ENCODE data around the gene CHRM2. TPM values are rescaled to one million over a fixed set of nuclear protein-coding genes. Genes with fewer than 3 reads are reported as not detected.
"Not testable (repeated sequence)": the region's sequence is repeated elsewhere in the genome, so short reads cannot be mapped to it uniquely, and the experiment has no call there.

CHRM2 gene
- 4.2 TPM for polyA plus RNA-seq (ENCODE audit: insufficient read length)
- long read RNA-seq, donor 1 = 0 reads
- long read RNA-seq, donor 2, partial matches to known transcripts = 0 of 1 reads
- long read RNA-seq, donor 2, other reads (novel, unspliced or antisense) = 0 of 1 reads
- long read RNA-seq, donor 3 = 0 reads
- long read RNA-seq, donor 4 = 0 reads
- long read RNA-seq, donor 5 = 0 reads
- long read RNA-seq, donor 6 = 0 reads
- long read RNA-seq, donor 7 = 0 reads
- long read RNA-seq, donor 8 = 0 reads

DNA sequence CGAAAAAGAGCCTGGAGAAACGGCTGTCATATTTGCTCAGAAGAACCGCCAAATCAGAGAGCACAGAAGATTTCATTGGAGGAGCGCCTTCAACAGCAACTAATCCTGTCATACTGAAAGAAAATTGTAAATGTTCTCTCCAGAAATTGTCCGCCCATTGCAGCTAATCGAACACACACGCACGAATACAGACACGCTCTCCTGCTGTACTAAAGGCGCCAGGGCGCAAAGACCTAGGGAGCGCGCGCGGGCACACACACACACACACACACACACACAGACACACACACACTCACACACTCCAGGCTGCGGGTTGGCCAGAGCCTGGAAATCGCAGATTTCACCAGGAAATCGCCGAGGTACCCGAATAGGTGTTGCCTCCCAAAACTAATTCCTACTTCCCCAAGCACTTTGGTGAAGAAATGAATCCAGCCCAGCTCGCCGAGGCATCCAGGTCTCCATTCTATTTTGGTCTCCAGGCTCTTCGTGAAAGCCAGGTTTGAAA, at the start of gene CHRM2:
CHRM2 (plus strand) TSS at position 157 of the 505 bp plus-strand sequence. CDS start 146,214 bp downstream, outside the sequence.
- DNase-seq = no peak

DNA sequence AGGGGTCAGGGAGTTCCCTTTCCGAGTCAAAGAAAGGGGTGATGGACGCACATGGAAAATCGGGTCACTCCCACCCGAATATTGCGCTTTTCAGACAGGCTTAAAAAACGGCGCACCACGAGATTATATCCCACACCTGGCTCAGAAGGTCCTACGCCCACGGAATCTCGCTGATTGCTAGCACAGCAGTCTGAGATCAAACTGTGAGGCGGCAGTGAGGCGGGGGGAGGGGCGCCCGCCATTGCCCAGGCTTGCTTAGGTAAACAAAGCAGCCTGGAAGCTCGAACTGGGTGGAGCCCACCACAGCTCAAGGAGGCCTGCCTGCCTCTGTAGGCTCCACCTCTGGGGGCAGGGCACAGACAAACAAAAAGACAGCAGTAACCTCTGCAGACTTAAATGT, 37.1 kb upstream of the CHRM2 start:
- not testable (repeated sequence) for DNase-seq

DNA sequence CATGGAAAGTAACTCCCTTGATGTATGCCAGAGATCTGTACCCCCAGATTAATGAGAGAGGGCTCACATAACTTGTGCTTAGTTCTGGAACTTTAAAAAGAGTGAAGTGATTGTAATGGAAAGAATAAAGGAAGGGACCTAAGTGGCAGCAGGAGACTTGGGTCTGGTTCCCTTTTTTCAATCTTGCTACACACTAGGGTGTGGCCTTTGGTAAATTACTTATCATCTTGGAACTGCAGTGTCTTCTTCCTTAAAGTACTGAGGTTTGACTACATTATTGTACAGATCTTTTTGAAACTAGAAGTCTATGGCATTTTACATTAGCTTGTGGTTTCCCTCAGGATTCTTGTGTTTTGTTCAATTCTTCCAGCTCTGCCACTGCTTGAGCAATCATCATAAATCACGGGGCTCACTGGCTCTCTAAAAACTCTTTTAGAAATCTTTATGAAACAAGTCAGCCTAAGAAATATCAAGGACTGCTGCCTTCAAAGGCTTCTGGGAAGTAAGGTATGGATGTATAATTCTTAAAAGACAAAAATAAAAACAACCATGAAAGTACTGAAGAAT, 22.5 kb upstream of the CHRM2 start:
- DNase-seq = no peak

DNA sequence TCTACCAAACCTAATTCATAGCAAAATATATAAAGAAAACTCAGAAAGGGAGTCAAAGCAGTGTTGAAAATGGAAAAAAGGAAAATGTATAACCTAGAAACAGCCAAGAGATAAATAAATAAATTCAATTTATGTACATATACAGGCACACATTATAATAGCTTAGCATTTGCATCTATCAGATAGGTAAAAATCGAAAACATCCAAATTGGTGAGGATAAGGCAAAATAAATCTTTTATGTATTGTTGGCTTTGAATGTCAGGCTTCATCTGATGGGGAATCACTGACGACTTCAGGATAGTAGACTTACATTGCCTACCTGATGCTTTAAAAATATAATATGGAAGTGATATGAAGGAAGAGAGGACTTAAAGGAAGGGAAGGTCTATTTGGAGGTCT, 20.6 kb upstream of the CHRM2 start:
- no peak for DNase-seq

DNA sequence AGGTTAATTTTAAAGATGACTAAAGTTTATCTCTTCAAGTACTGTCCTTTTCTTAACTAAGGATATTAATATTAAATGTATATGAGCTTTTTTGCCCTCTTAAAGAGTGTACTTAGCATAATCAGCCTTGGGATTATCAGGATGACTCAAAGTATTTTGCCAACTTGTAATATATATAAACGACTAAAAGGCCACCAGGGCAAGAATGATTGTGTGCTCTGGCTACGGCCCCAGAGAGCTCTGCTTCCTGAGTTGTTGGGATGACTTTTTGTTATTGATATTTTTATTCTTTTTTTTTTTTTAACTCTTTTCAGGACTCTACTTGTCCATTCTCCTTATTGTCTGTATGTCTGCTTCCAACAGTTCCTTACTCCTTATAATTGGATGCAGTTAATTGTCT, 14.8 kb upstream of the CHRM2 start:
- DNase-seq = no peak

DNA sequence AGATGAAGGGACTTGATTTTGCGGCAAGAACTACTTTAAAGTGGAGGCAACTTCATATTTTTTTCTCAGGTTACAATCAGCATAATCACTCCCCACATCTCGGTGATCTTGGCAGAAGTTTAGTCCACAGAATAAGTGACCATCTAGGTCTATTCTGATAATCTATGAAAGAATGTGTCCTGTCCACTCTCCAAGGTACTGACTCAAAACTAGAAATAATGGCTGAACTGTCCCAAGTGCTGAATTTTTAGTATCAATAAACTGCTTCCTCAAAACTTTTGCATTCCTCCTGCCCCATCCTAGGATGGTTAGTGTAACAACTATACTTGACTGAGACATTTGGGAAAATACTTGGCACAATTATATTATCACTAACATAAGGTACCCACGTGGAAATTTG, 10.9 kb upstream of the CHRM2 start:
- peak; percentile 49 for DNase-seq

DNA sequence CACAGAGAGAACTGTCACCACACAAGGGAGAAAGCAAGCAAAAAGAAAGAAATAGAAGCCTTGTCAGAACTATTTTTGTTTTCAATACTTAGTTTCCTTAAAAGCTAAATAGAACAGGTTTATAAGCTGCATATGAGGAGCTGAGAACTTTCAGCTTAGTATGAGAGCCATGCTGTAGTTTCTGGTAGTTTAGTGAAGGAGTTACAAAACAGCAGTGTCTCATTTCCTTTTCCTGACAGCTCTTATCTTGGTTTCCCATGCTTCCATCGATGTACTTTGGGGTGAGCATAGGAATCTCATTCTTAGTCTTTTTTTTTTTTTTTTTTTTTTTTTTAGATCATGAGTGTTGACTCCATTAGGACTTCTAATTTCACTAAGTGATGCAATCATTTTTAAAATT, 8.6 kb upstream of the CHRM2 start:
- no peak for DNase-seq

DNA sequence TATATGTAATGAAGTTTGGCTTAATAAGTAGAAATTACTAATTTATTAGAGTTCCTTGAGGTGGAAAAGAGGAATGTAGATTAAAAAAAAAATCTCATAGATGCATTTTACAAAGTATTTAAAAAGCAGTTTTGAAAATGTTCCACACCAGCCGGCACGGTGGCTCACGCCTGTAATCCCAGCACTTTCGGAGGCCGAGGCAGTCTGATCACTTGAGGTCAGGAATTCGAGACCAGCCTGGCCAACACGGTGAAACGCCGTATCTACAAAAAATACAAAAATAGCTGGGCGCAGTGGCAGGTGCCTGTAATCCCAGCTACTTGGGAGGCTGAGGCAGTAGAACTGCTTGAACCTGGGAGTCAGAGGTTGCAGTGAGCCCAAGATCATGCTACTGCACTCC, 3.2 kb upstream of the CHRM2 start:
- no peak for DNase-seq

DNA sequence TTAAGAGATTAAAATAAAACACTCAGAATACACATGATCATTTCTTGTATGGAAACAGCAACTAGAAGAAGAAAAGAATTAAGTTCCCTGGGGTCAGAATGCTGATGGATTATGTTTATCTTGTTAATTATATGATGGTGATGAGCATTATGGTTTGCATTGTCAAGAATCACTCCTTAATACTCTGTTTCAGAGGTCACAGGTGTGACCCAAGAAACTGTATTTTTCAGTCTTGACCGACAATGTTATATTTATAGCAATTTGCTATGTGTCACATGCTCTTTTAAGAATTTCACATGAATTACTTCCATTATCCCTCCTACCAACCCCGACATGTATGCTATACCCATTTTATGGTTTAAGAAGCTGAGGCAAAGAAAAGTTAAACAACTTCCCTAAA, 2.7 kb upstream of the CHRM2 start:
- no peak for DNase-seq

DNA sequence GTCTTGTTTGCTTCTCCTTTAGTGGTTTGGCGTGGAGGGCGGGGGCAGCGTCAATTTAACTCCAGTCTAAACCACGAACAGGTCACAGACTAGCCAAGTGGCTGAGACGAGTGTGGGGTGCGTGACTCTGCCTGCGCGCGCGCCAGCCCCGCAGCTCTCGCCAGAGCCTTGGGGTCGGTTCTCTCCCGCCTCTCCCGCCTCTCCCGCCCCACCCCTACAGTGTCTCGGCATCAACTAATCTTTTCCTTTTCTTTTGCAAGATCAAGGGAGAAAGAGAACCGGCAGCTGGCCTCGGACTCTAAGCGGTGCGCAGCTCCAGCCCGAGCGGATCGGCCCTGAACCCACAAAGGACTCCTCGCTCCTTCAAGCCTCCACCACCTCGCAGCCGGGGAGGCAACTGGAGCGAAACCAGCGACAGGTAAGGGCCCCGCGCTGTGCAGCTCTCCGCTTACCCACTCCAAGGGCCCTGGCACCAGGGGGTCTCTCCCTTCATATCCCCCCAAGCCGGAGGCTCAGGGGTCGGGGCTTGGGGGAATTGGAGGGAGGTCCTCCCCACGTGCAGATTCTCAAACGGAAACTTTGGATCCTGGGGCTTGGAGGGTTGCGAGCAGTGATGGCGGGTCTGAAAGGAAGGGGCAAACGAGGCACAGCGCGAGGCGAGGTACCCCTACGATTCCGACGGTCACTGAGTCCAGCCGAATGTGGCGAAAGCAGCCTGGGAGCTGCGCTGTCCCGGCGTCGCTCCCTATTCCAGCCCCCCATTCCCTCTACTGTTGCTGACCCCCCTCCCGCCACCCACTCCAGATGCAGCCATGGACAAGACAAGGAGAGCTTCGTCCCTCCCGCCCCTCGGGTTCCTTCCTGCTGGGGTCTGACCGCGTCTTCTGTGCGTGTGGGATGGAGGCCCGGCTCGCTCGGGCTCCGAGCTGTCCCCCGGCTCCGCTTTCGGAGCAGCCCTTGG, 829 bp downstream of the CHRM2 start:
- DNase-seq = no peak

DNA sequence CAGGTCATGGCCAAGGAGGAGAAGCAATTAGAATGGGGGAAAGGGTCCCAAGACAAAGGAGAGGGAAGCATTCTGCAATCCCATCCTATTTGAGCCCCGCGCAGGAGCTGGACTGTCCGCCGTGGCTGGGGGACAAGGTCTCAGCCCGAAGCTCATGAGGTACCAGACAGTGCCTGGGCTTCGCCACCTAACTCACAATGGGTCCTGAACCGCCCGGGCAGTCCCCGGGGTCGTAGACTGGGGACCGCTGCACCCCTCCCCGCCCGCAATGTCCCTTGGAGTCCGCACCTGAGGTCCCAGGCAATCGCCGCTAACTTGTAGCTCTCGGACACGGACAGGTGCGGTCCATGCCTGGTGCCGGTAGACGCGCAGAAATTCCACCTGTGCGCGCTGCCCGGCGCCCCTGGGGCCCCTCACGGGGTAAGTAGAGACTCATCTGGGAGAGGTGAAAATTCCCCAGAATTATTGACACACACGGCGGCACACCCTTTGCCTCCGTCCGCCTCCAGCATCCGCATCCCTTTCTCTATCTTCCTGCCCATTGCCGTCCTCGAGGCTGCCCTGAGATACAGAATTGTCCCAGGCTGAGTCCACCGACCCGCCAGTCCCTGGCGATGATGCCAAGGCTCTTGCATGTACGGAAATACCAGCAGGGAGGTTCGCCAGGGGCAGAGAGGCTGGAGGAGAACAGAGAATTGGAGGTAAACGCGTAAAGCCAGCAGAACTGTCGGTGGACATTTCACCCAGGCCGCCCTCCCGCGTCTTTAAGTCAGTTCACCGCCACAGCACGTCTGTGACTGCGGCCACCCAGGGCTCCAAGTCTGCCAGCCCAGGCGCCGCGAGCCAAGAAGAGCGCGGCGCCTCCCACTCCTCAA, 1.8 kb downstream of the CHRM2 start:
- no peak for DNase-seq

DNA sequence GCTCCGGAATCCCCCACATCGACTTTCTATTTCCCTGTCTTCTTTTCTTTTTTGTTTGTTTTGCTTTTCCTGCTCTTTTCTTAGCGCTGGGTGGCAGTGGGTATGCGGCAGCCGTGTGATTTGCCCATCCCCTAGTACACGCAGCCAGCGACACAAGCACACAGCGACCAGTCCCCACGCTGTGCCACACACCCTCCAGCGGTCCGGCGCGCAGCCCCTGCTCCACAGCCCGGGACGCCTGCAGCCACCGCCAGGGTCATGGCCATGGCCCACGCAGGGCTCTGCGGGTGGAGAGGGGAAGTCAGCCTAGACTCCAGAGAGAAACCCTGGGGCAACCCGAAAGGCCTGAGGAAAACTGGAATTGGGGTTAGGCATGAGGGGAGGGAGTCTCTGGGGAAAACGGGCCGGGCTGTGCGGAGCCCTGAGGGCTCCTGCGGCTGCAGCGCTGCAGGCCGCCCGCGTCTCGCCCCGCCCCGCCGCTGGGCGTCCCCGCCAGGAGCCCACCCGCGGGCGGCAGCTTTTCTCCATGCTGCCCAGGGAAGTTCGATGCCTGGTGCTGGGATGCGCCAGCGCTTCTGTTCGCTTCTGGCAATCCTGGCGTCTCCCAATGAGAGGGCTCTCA, 2.5 kb downstream of the CHRM2 start:
- no peak for DNase-seq

DNA sequence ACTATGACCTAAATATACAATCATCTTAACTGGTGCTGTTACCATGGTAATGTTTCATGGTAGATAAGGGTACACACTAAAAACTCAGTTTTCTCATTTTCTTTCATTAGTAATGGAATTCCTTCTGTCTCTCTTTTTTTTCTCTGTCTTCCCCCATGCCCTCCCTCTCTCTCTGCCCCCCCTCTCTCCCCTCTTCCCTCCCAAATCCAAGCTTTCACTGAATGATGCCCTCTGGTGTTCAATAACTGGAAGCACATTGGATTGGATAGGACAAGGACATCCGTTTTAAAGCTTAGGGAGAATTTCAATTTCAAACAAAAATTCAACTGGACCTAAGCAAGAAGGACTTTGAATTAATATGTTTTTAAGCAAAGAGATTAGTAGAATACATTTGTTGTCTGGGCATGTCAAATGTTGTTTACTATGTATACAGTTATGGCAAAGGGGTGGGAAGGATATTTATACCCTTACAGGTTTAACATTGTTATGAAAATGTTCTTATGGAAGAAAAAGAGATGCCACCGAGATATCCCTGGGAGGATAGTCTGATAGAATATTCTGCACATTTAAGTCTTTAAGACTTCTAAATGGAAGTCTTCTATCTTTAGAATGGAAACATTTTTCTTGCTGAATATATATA, 6.1 kb downstream of the CHRM2 start:
- DNase-seq = no peak

DNA sequence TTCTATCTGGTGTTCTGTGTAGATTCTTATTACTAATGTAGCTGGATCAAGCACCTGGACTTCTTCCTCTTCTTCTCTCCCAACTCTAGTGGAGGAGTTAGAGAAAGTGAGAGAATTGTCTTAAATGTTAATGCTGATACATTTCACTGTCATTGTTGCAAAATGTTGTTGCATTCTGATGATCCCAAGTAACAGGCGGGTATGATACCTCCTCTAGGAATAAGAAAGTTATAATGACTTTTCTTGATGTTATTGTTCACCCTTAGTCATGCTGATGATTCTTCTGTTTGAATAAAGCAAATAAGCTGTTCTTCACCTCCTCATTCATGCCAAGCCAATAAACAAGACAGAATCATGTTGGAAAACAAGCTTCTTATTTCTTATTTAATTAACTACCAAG, 9.1 kb downstream of the CHRM2 start:
- no peak for DNase-seq

DNA sequence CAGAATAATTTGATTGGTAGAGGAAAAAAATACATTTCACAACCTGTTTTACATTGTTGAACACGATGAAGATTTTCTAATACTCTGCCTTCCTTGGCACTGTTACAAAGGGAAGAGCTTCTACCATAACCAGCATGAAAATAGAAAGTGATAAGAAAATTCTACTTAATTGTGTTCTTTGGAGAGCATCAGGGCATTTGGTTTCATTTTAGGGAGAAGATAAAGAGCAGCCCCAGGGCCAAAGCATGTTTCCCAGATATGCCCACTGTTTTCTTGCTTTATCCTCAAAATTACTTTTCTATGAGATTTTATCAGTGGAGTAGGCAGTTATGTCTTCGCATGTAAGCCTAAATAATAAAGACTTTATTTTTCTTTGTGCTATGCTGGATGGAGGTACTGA, 9.5 kb downstream of the CHRM2 start:
- no peak for DNase-seq

DNA sequence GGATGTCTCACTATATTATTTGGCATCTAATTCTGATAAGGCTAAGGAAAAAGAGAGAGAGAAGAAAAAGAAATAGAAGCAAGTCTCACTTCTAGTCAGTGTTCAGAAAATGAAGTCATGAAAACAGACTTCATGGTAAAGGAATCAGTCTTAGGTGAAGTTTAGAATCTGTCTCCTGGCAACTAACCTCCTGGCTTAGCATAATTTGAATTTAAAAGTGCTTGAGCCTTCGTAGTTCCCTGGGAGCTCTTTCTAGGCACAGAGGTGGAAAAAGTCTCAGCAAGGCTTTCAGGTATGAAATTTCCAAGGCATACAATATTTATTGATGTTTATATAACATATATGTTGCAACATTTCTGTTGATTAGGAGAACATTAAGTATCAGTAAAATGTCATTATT, 10.4 kb downstream of the CHRM2 start:
- DNase-seq = no peak

DNA sequence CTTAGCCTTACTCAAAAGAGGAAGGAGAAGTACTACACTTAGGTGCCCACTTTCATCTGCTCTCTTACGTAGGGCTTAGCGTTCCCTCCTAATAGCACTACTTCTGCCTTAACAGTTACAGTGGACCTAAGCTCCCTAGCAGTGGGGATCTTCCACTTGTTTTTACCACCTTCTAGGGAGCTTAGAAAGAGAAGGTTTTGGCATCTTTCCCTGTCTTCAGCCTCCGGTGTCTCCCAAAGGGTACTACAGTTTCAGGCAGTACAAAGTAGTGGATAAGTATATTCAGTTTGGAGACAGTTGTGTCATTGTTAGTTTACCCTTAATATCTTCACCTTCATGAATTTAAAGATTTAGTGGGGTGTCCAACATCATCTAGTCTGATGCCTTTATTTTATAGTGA, 14.6 kb downstream of the CHRM2 start:
- no peak for DNase-seq

DNA sequence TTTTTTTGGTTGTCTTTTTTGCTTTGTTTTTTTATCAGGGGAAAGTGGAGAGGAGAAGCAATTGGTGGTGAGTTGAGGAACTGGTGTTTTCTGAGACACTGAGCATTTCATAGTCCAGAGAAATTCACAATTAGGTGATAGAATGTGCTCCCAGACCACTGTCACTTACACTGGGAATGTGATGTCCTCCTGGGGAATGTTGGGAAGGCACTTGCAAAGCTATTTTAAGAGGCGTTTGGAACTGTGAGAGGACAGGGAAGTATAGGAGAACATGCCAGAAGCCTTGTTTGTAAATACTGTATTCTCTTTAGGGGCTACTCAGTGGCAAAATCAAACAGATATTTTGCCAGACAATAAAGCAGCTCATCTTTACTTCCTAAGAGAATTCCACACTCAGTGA, 16.0 kb downstream of the CHRM2 start:
- DNase-seq = no peak

DNA sequence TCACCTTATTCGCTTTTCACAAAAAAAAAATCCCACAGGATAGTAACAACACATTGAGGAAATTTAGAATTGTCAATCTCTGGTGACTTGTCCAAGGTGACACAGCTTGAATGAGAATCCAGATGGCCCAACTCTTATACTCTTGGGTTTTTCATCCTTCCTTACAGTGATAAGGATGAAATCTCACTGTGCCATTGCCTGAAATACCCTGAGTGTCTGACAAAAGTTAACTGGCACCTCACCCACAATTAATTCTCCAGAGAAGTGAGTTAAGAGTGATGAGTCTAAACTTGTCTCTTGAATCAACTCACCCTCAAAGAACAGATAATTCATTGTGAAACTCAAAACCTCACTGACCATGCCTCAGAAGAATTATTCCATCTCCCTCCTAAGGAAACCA, 18.9 kb downstream of the CHRM2 start:
- no peak for DNase-seq

DNA sequence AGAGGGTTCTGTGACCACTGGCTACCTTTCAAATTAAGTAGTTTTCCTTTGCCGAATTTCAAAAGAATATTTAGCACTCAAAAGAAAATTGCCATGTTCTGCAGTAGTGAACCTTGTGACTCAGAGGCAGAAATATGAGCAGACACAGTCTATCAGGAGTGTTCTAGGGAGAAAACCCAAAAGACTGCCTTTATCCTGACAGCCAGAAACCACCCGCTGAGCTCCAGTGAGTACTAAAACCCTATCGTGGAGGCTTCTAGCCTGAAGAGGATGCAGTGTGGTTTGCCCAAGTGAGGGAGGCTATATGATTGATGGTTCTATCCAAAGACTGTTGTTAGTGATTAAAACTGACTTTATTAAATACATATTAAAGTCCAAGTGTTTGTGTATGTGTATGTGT, 21.9 kb downstream of the CHRM2 start:
- DNase-seq = no peak

DNA sequence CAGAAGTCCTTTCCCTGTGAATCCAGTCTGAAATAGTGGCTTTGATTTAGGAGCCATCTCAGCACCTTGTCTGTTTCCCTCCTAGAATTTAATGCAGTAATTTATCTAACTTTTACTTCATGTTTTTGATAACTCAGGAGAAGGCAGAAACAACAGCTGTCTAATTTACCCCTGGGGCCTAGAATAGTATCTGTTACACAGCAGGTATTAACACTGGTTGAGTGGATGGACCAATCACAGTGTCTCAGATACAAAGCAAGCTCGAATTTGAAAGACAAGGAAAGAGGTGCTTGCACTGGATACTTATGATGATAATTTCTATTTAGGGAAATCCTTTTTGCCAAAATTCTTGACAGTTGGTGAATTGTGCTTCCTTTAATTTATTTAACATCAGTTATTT, 23.4 kb downstream of the CHRM2 start:
- DNase-seq = no peak
